ENCODE measurements around the gene NSD1. TPM values are rescaled to one million over a fixed set of nuclear protein-coding genes. Genes with fewer than 3 reads are reported as not detected.
"Not testable (repeated sequence)": the region's sequence is repeated elsewhere in the genome, so short reads cannot be mapped to it uniquely, and the experiment has no call there.

Gene NSD1
- total and polyA plus RNA-seq, 2 donors, result 14.7 to 85.7 TPM

- DNase-seq (ENCODE audit: extremely low spot score), result no peak
- peaks cover 13% of the 10 kb centered on the region for H3K36me3 ChIP-seq (ENCODE audit: insufficient read depth)
- H3K4me3 ChIP-seq (ENCODE audit: low read depth, low read length), result no peak overlapping the region
- H3K27ac ChIP-seq (ENCODE audit: low read depth), result no peak overlapping the region
- 90% methylated on average over 35 of the region's 35 CpGs for WGBS
- H3K4me1 ChIP-seq (ENCODE audit: insufficient read depth), result no peaks in the 10 kb centered on the region
These were observed 198.7 kb downstream of the NSD1 start for GRCh38 chr5:177332031-177332895.

- Histone ChIP-seq H3K27ac (ENCODE audit: low read depth) (no peak overlapping the region), H3K4me3 (ENCODE audit: low read depth, low read length) (no peak overlapping the region), H3K36me3 (ENCODE audit: insufficient read depth) (peaks cover 13% of the 10 kb centered on the region), H3K4me1 (ENCODE audit: insufficient read depth) (no peaks in the 10 kb centered on the region)
- WGBS, result 86% methylated on average over 13 of the region's 13 CpGs
- DNase-seq (ENCODE audit: extremely low spot score), result no peak
These were observed 199.3 kb downstream of the NSD1 start for GRCh38 chr5:177332896-177333260.

GRCh38 chr5:177333420-177334154, 200.0 kb downstream of the NSD1 start:
- WGBS, result 92% methylated on average over 16 of the region's 16 CpGs
- DNase-seq (ENCODE audit: extremely low spot score), result no peak
- Histone ChIP-seq H3K27ac (ENCODE audit: low read depth) (no peak overlapping the region), H3K4me1 (ENCODE audit: insufficient read depth) (no peaks in the 10 kb centered on the region), H3K36me3 (ENCODE audit: insufficient read depth) (peaks cover 13% of the 10 kb centered on the region), H3K4me3 (ENCODE audit: low read depth, low read length) (no peak overlapping the region)

GRCh38 chr5:177334155-177334551, 200.6 kb downstream of the NSD1 start:
- Histone ChIP-seq H3K36me3 (ENCODE audit: insufficient read depth) (peaks cover 13% of the 10 kb centered on the region), H3K27ac (ENCODE audit: low read depth) (no peak overlapping the region), H3K4me3 (ENCODE audit: low read depth, low read length) (no peak overlapping the region), H3K4me1 (ENCODE audit: insufficient read depth) (no peaks in the 10 kb centered on the region)
- DNase-seq (ENCODE audit: extremely low spot score), result no peak
- WGBS, result 79% methylated on average over 15 of the region's 15 CpGs

GRCh38 chr5:177334781-177335700, 201.5 kb downstream of the NSD1 start:
- H3K36me3 ChIP-seq (ENCODE audit: insufficient read depth), result peaks cover 13% of the 10 kb centered on the region
- DNase-seq (ENCODE audit: extremely low spot score), result no peak
- WGBS, result 89% methylated on average over 21 of the region's 21 CpGs

GRCh38 chr5:177335701-177336065, 202.1 kb downstream of the NSD1 start:
- H3K4me3 ChIP-seq (ENCODE audit: low read depth, low read length), result no peak overlapping the region
- H3K4me1 ChIP-seq (ENCODE audit: insufficient read depth), result no peaks in the 10 kb centered on the region
- peaks cover 13% of the 10 kb centered on the region for H3K36me3 ChIP-seq (ENCODE audit: insufficient read depth)
- WGBS, result 92% methylated on average over 7 of the region's 7 CpGs
- no peak for DNase-seq (ENCODE audit: extremely low spot score)
- H3K27ac ChIP-seq (ENCODE audit: low read depth), result no peak overlapping the region

More at GRCh38 chr5:177334781-177335700, 201.5 kb downstream of the NSD1 start:
- Histone ChIP-seq H3K4me3 (ENCODE audit: low read depth, low read length) (no peak overlapping the region), H3K27ac (ENCODE audit: low read depth) (no peak overlapping the region), H3K4me1 (ENCODE audit: insufficient read depth) (no peaks in the 10 kb centered on the region)

GRCh38 chr5:177336112-177336511, 202.5 kb downstream of the NSD1 start:
- Histone ChIP-seq H3K27ac (ENCODE audit: low read depth) (no peak overlapping the region), H3K36me3 (ENCODE audit: insufficient read depth) (peaks cover 13% of the 10 kb centered on the region), H3K4me3 (ENCODE audit: low read depth, low read length) (no peak overlapping the region), H3K4me1 (ENCODE audit: insufficient read depth) (no peaks in the 10 kb centered on the region)
- no peak for DNase-seq (ENCODE audit: extremely low spot score)
- WGBS, result 73% methylated on average over 12 of the region's 12 CpGs

GRCh38 chr5:177336603-177337494, 203.3 kb downstream of the NSD1 start:
- Histone ChIP-seq H3K36me3 (ENCODE audit: insufficient read depth) (peaks cover 13% of the 10 kb centered on the region), H3K4me1 (ENCODE audit: insufficient read depth) (no peaks in the 10 kb centered on the region), H3K4me3 (ENCODE audit: low read depth, low read length) (no peak overlapping the region), H3K27ac (ENCODE audit: low read depth) (no peak overlapping the region)
- 94% methylated on average over 36 of the region's 36 CpGs for WGBS
- no peak for DNase-seq (ENCODE audit: extremely low spot score)

GRCh38 chr5:177338251-177339106, 204.9 kb downstream of the NSD1 start:
- H3K36me3 ChIP-seq (ENCODE audit: insufficient read depth), result peaks cover 13% of the 10 kb centered on the region

GRCh38 chr5:177339107-177339638, 205.6 kb downstream of the NSD1 start:
- DNase-seq (ENCODE audit: extremely low spot score), result no peak
- Histone ChIP-seq H3K27ac (ENCODE audit: low read depth) (no peak overlapping the region), H3K4me1 (ENCODE audit: insufficient read depth) (no peaks in the 10 kb centered on the region), H3K36me3 (ENCODE audit: insufficient read depth) (peaks cover 9% of the 10 kb centered on the region), H3K4me3 (ENCODE audit: low read depth, low read length) (no peak overlapping the region)
- 79% methylated on average over 11 of the region's 11 CpGs for WGBS

More at GRCh38 chr5:177338251-177339106, 204.9 kb downstream of the NSD1 start:
- Histone ChIP-seq H3K4me1 (ENCODE audit: insufficient read depth) (no peaks in the 10 kb centered on the region), H3K27ac (ENCODE audit: low read depth) (no peak overlapping the region), H3K4me3 (ENCODE audit: low read depth, low read length) (no peak overlapping the region)
- WGBS, result 85% methylated on average over 22 of the region's 22 CpGs
- DNase-seq (ENCODE audit: extremely low spot score), result no peak

GRCh38 chr5:177343000-177343399, 209.4 kb downstream of the NSD1 start:
- H3K36me3 ChIP-seq (ENCODE audit: insufficient read depth); H3K27ac ChIP-seq (ENCODE audit: low read depth); H3K4me3 ChIP-seq (ENCODE audit: low read depth, low read length); DNase-seq (ENCODE audit: extremely low spot score); H3K4me1 ChIP-seq (ENCODE audit: insufficient read depth): not testable (repeated sequence)
- WGBS, result 95% methylated on average over 14 of the region's 14 CpGs

GRCh38 chr5:177343777-177344176, 210.2 kb downstream of the NSD1 start:
- 96% methylated on average over 6 of the region's 6 CpGs for WGBS
- Histone ChIP-seq H3K36me3 (ENCODE audit: insufficient read depth) (no peaks in the 10 kb centered on the region), H3K4me1 (ENCODE audit: insufficient read depth) (no peaks in the 10 kb centered on the region), H3K27ac (ENCODE audit: low read depth) (no peak overlapping the region), H3K4me3 (ENCODE audit: low read depth, low read length) (no peak overlapping the region)
- DNase-seq (ENCODE audit: extremely low spot score), result no peak

Measured in urinary bladder (tissue), 4 donors.